ENCODE data around the gene DPF3. TPM values are rescaled to one million over a fixed set of nuclear protein-coding genes. Genes with fewer than 3 reads are reported as not detected.
A peak's percentile ranks its signal among the peaks of the same experiment; 100 is the strongest.

Gene DPF3
- total and polyA plus RNA-seq, 11 donors = 13.5 to 53.8 (median 37.0) TPM

GRCh38 chr14:72692696-72693095 lies 201.2 kb downstream of the DPF3 start:
- no peak for DNase-seq
- H3K27ac ChIP-seq = peak overlapping the region in 2 of 12 donors; percentile 17 to 40
- no peak for TF ChIP-seq CTCF (IDR thresholded peaks at IDR 0.05)
- TF ChIP-seq POLR2A (IDR thresholded peaks at IDR 0.05) = no peak
- no peak overlapping the region for H3K4me3 ChIP-seq
- peak; percentile 66 to 86 (median 78) for ATAC-seq
- H3K36me3 ChIP-seq = peaks cover 0 to 24% (median 13%) of the 10 kb centered on the region in 9 donors
- peaks cover 0 to 3% (median 0%) of the 10 kb centered on the region in 12 donors for H3K9me3 ChIP-seq
- intact Hi-C loops (cut with DNase I) = no loop called here
- H3K4me1 ChIP-seq = peaks cover 0 to 32% (median 0%) of the 10 kb centered on the region in 12 donors
- no peaks in the 10 kb centered on the region for H3K27me3 ChIP-seq
- WGBS, 4 donors = 20 to 39% (median 25%) methylated on average over 3 of the region's 3 CpGs

- 81 to 94% (median 89%) methylated on average over 14 of the region's 14 CpGs for WGBS, 4 donors
Observed at GRCh38 chr14:72690324-72690723, 203.6 kb downstream of the DPF3 start.

GRCh38 chr14:72688990-72689671 lies 204.8 kb downstream of the DPF3 start:
- intact Hi-C loops (cut with DNase I) = no loop called here
- H3K4me1 ChIP-seq = peaks cover 0 to 32% (median 0%) of the 10 kb centered on the region in 12 donors
- ATAC-seq (peak in 3 of 4 donors; percentile 7 to 39 (median 29)), DNase-seq (no peak)
- no peaks in the 10 kb centered on the region for H3K27me3 ChIP-seq
- peaks cover 0 to 30% (median 13%) of the 10 kb centered on the region in 9 donors for H3K36me3 ChIP-seq
- H3K9me3 ChIP-seq = peaks cover 0 to 3% (median 0%) of the 10 kb centered on the region in 12 donors
- H3K4me3 ChIP-seq = no peak overlapping the region
- peak overlapping the region in 2 of 12 donors; percentile 14 to 37 for H3K27ac ChIP-seq
- TF ChIP-seq POLR2A (IDR thresholded peaks at IDR 0.05) (no peak), CTCF (IDR thresholded peaks at IDR 0.05) (no peak)
- WGBS, 4 donors = 56 to 66% (median 61%) methylated on average over 15 of the region's 15 CpGs

More at GRCh38 chr14:72690324-72690723, 203.6 kb downstream of the DPF3 start:
- Histone ChIP-seq H3K9me3 (peaks cover 0 to 3% (median 0%) of the 10 kb centered on the region in 12 donors), H3K36me3 (peaks cover 0 to 26% (median 13%) of the 10 kb centered on the region in 9 donors), H3K4me3 (no peak overlapping the region), H3K4me1 (peaks cover 0 to 32% (median 0%) of the 10 kb centered on the region in 12 donors), H3K27me3 (no peaks in the 10 kb centered on the region), H3K27ac (no peak overlapping the region)
- ATAC-seq = no peak
- no peak for TF ChIP-seq CTCF (IDR thresholded peaks at IDR 0.05)
- TF ChIP-seq POLR2A (IDR thresholded peaks at IDR 0.05) = no peak
- intact Hi-C loops (cut with DNase I) = no loop called here
- no peak for DNase-seq

GRCh38 chr14:72686832-72687231 lies 207.1 kb downstream of the DPF3 start:
- TF ChIP-seq CTCF (IDR thresholded peaks at IDR 0.05) (no peak), POLR2A (IDR thresholded peaks at IDR 0.05) (no peak)
- intact Hi-C loops (cut with DNase I) = no loop called here
- ATAC-seq = no peak
- H3K27me3 ChIP-seq = no peaks in the 10 kb centered on the region
- H3K4me3 ChIP-seq = no peak overlapping the region
- peak overlapping the region in 1 of 12 donors; percentile 1 for H3K27ac ChIP-seq
- H3K9me3 ChIP-seq = peaks cover 0 to 3% (median 0%) of the 10 kb centered on the region in 12 donors
- H3K36me3 ChIP-seq = peaks cover 0 to 21% (median 4%) of the 10 kb centered on the region in 9 donors
- WGBS, 4 donors = 80 to 84% (median 82%) methylated on average over 2 of the region's 2 CpGs
- peaks cover 0 to 18% (median 0%) of the 10 kb centered on the region in 12 donors for H3K4me1 ChIP-seq
- DNase-seq = no peak

Data from heart left ventricle (tissue), 16 donors.